GM12878 (cell line): ENCODE measurements around the gene SHF. TPM values are rescaled to one million over a fixed set of nuclear protein-coding genes. Genes with fewer than 3 reads are reported as not detected.

ENCODE experiments used
- ATAC-seq: fragments of 200-7000 bp; cut with Tn5 transposase; 3 replicates; pipeline ENCODE4 v1.9.1; 2020; ENCODE audit warnings: mild to moderate bottlenecking, moderate library complexity
- BruUV-seq: library from RNA; stranded (reverse); fragments of 400-500 nt; replicated peaks from 2 replicates; lab custom pipeline; 2021; lab: Mats Ljungman, UMichigan
- CTCF ChIA-PET: fragments of 300-600 bp; sonication (Branson Sonifier 250); formaldehyde crosslinking; extraction: SDS; loops from one replicate; lab custom pipeline; 2021; ENCODE audit warnings: inconsistent platforms; lab: Yijun Ruan, JAX
- POLR2A ChIA-PET: fragments of 350-600 bp; formaldehyde crosslinking; extraction: SDS; loops from one replicate; lab custom pipeline; 2021; ENCODE audit warnings: inconsistent platforms; lab: Charles Lee
- RAD21 ChIA-PET: fragments of 300-600 bp; sonication (Branson Sonifier 250); formaldehyde crosslinking; loops from one replicate; lab custom pipeline; 2023; ENCODE audit warnings: antibody characterized with exemption; ENCODE audit not compliant: unreplicated experiment; lab: Charles Lee
- SMC1A ChIA-PET: fragments of 300-600 bp; sonication (Branson Sonifier 250); formaldehyde crosslinking; loops from one replicate; lab custom pipeline; 2023; ENCODE audit not compliant: unreplicated experiment, uncharacterized antibody; lab: Charles Lee
- DNase-seq: peaks from one replicate; pipeline ENCODE4 v3.0.0-alpha.2; 2011; ENCODE audit warnings: low read depth, low spot score
- FAIRE-seq: peaks from 3 replicates; lab custom pipeline; 2011; peaks lifted over from hg19 to GRCh38; lab: Jason Lieb, UNC
- H2AFZ ChIP-seq: 2 replicates; pipeline ENCODE4 v1.6.0; 2011; ENCODE audit warnings: low read depth, low read length, control low read depth; ENCODE audit not compliant: control insufficient read depth
- H3K27ac ChIP-seq: 2 replicates; pipeline ENCODE4 v1.5.1; 2011; ENCODE audit warnings: control low read depth; ENCODE audit not compliant: control insufficient read depth, insufficient read depth
- H3K27me3 ChIP-seq, 2 experiments: replicated peaks in 1 of 2; 2 replicates each; pipeline versions ENCODE4 v1.6.0 to v1.6.1; 2011; ENCODE audit warnings: low read length in 1 of 2; ENCODE audit not compliant: control insufficient read depth in 2 of 2, insufficient read depth in 2 of 2
- H3K36me3 ChIP-seq, 2 experiments: 2 replicates each; pipeline ENCODE4 v1.5.1; 2011; ENCODE audit warnings: low read length in 1 of 2; ENCODE audit not compliant: control insufficient read depth in 2 of 2, insufficient read depth in 2 of 2
- H3K4me1 ChIP-seq: 2 replicates; pipeline ENCODE4 v1.6.1; 2011; ENCODE audit warnings: mild to moderate bottlenecking, low read length, moderate library complexity, mixed read lengths; ENCODE audit not compliant: control insufficient read depth, insufficient read depth
- H3K4me2 ChIP-seq: 2 replicates; pipeline ENCODE4 v1.6.0; 2011; ENCODE audit warnings: control low read depth; ENCODE audit not compliant: control insufficient read depth, insufficient read depth
- H3K4me3 ChIP-seq: fragments of 200-600 bp; sonication (generic); 2 replicates; pipeline ENCODE4 v1.5.1; 2016
- H3K79me2 ChIP-seq: 2 replicates; pipeline ENCODE4 v1.6.0; 2011; ENCODE audit warnings: low read length; ENCODE audit not compliant: control insufficient read depth, insufficient read depth
- H3K9ac ChIP-seq: 2 replicates; pipeline ENCODE4 v1.8.0; 2011; ENCODE audit warnings: low read length, control low read depth, mixed read lengths; ENCODE audit not compliant: control insufficient read depth, insufficient read depth
- H3K9me3 ChIP-seq: replicated peaks from 3 replicates; pipeline ENCODE4 v1.5.1; 2011; ENCODE audit warnings: mild to moderate bottlenecking, low read length; ENCODE audit not compliant: control insufficient read depth, insufficient read depth
- H4K20me1 ChIP-seq: 2 replicates; pipeline ENCODE4 v1.6.0; 2011; ENCODE audit not compliant: control insufficient read depth, insufficient read depth
- CHD2 ChIP-seq: IDR thresholded peaks from 2 replicates; pipeline ENCODE4 v1.6.1; 2011; ENCODE audit warnings: low read depth, low read length, improper control_type of control experiment, borderline replicate concordance
- FOS ChIP-seq: IDR thresholded peaks from 3 replicates; pipeline ENCODE4 v1.6.1; 2011; ENCODE audit warnings: borderline replicate concordance; ENCODE audit not compliant: insufficient read length; ENCODE audit errors: extremely low read depth
- FOXK2 ChIP-seq: fragments of 450-650 bp; IDR thresholded peaks from 2 replicates; pipeline ENCODE4 v1.6.1; 2017; ENCODE audit warnings: mild to moderate bottlenecking, moderate library complexity
- HDAC6 ChIP-seq: fragments of 200-600 bp; sonication (generic); IDR thresholded peaks from one replicate; pipeline ENCODE4 v1.8.0; 2017; ENCODE audit warnings: antibody characterized with exemption; ENCODE audit not compliant: unreplicated experiment
- IKZF1 ChIP-seq: fragments of 450-650 bp; conservative IDR thresholded peaks from 2 replicates; pipeline ENCODE4 v1.6.1; 2017; ENCODE audit warnings: antibody characterized with exemption, mild to moderate bottlenecking
- IRF4 ChIP-seq: IDR thresholded peaks from 2 replicates; pipeline ENCODE4 v1.6.1; 2011; ENCODE audit warnings: low read depth, low read length
- LARP7 ChIP-seq: fragments of 450-650 bp; IDR thresholded peaks from 2 replicates; pipeline ENCODE4 v1.6.1; 2017; ENCODE audit warnings: mild to moderate bottlenecking
- MYB ChIP-seq: fragments of 150-350 bp; IDR thresholded peaks from 2 replicates; pipeline ENCODE4 v1.6.1; 2014; ENCODE audit warnings: mild to moderate bottlenecking, low read depth, low read length, borderline replicate concordance
- PAX8 ChIP-seq: fragments of 450-650 bp; IDR thresholded peaks from 2 replicates; pipeline ENCODE4 v1.6.1; 2017; ENCODE audit warnings: mild to moderate bottlenecking, moderate library complexity
- SIN3A ChIP-seq: IDR thresholded peaks from 2 replicates; pipeline ENCODE4 v1.6.1; 2012; ENCODE audit warnings: low read depth, low read length, improper control_type of control experiment
- STAT3 ChIP-seq: IDR thresholded peaks from 2 replicates; pipeline ENCODE4 v1.6.1; 2011; ENCODE audit warnings: low read depth, low read length, improper control_type of control experiment
- TAF1 ChIP-seq: IDR thresholded peaks from 2 replicates; pipeline ENCODE4 v1.6.1; 2011; ENCODE audit warnings: mild to moderate bottlenecking, low read depth, low read length, borderline replicate concordance
- TBL1XR1 ChIP-seq: IDR thresholded peaks from 2 replicates; pipeline ENCODE4 v1.6.1; 2012; ENCODE audit warnings: low read depth, low read length, improper control_type of control experiment
- ZBED1 ChIP-seq: IDR thresholded peaks from 2 replicates; pipeline ENCODE4 v1.6.1; 2016; ENCODE audit warnings: borderline replicate concordance
- WGBS: methylation state at CpG from one replicate; pipeline ENCODE4 v1.1.6; 2016; ENCODE audit warnings: low lambda C conversion rate; ENCODE audit not compliant: insufficient replicate concordance, insufficient coverage; ENCODE audit errors: missing lambda C conversion rate; 5-methylcytosine and 5-hydroxymethylcytosine counted together
- in situ Hi-C: fragments of 300-500 bp; cut with MboI; formaldehyde crosslinking; loops from 9 replicates; pipeline ENCODE4 v1.14.3; 2018; ENCODE audit warnings: mixed read lengths
- intact Hi-C: fragments of 100-400 bp; cut with micrococcal nuclease; formaldehyde crosslinking; loops from one replicate; pipeline ENCODE4 v1.14.2; 2022; ENCODE audit not compliant: unreplicated experiment
- polyA plus RNA-seq, 11 experiments: library from polyadenylated mRNA; depleted of rRNA in 4 of 11; unstranded in 6 of 11; stranded (reverse) in 5 of 11; fragments of >200 nt; fragmentation: Nextera tagmentation in 4 of 11; fragmentation: Illumina TruSeq in 1 of 11; extraction: Ambion mirVana in 4 of 11; extraction: Trizol in 1 of 11; gene quantifications; 1 replicate in 1 of 11; 2 replicates in 10 of 11; pipeline versions ENCODE4 v1.2.1 to v1.2.3, GENCODE V29; 2011 to 2016; ENCODE audit warnings: inconsistent platforms in 2 of 11, missing spikeins in 2 of 11, low read depth in 1 of 11
- total RNA-seq, 4 experiments: library from RNA; depleted of rRNA in 3 of 4; stranded (reverse); fragments of >200 nt in 3 of 4; fragmentation: Illumina TruSeq in 1 of 4; extraction: Trizol in 1 of 4; gene quantifications; 2 replicates each; pipeline versions ENCODE4 v1.2.1 to v1.2.3, GENCODE V29; 2013 to 2021
- TF ChIP-seq, protein P1 (sequence below): IDR thresholded peaks from 2 replicates; pipeline ENCODE4 v1.6.1; 2012; ENCODE audit warnings: low read depth, low read length, improper control_type of control experiment
- TF ChIP-seq, protein P2 (sequence below): fragments of 450-650 bp; IDR thresholded peaks from 2 replicates; pipeline ENCODE4 v1.6.1; 2017; ENCODE audit warnings: antibody characterized with exemption, mild to moderate bottlenecking, moderate library complexity

The SHF gene
- total and polyA plus RNA-seq, 10 of the 15 experiments (the other 5 are each of a cell fraction or from before 2014, with no cell fraction given), result 0.04 to 5.7 (median 1.0) TPM; not detected in 1

DNA sequence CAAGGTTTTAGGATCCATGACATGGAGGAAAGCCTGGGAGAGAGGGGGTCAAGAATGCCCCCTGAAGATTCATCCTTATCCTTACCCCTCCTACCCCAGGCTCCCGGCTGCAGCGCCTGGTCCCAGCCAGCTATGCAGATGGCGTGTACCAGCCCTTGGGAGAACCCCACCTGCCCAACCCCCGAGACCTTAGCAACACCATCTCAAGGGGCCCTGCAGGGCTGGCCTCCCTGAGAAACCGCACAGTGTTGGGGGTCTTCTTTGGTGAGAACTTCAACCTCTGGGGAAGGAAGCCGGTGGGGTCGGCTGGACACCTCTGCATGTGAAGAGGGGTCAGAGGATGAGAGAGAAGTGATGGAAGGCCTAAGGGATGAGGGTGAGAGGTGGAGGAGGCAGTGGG lies 53.7 kb downstream of the SHF start:
- intact Hi-C loops (no loop called here), in situ Hi-C loops (no loop called here)
- no peak overlapping the region for H3K4me2 ChIP-seq
- FAIRE-seq (no peak), ATAC-seq (no peak), DNase-seq (no peak)
- no TSS peak for BruUV-seq
- SMC1A ChIA-PET, result interaction anchor here (1.2 kb wide), 1 partner anchor 10 kb away, joined by 3 read pairs; no protein-coding TSS in a partner anchor
- WGBS, result 57% methylated on average over 7 of the region's 7 CpGs
- no peaks in the 10 kb centered on the region for H3K4me1 ChIP-seq
- H3K36me3 ChIP-seq, result no peaks in the 10 kb centered on the region
- no peak overlapping the region for H3K9ac ChIP-seq
- no peak overlapping the region for H3K4me3 ChIP-seq
- H3K9me3 ChIP-seq, result no peaks in the 10 kb centered on the region
- CTCF ChIA-PET, result interaction anchor here (1.2 to 4.6 kb wide), 3 partner anchors 10 to 70 kb away, joined by 3 to 23 read pairs (median 5); no protein-coding TSS in a partner anchor
- TF ChIP-seq CHD2, result no peak
- no peak for TF ChIP-seq IRF4
- TF ChIP-seq FOXK2, result no peak
- no peak for TF ChIP-seq IKZF1
- TF ChIP-seq FOS, result no peak
- TF ChIP-seq PAX8, result no peak
- no peak for TF ChIP-seq SIN3A
- TF ChIP-seq TBL1XR1, result no peak
- TF ChIP-seq, protein P1, sequence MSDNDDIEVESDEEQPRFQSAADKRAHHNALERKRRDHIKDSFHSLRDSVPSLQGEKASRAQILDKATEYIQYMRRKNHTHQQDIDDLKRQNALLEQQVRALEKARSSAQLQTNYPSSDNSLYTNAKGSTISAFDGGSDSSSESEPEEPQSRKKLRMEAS, result no peak
- TF ChIP-seq MYB, result no peak
- TF ChIP-seq HDAC6, result no peak
- TF ChIP-seq STAT3, result no peak
- TF ChIP-seq, protein P2, sequence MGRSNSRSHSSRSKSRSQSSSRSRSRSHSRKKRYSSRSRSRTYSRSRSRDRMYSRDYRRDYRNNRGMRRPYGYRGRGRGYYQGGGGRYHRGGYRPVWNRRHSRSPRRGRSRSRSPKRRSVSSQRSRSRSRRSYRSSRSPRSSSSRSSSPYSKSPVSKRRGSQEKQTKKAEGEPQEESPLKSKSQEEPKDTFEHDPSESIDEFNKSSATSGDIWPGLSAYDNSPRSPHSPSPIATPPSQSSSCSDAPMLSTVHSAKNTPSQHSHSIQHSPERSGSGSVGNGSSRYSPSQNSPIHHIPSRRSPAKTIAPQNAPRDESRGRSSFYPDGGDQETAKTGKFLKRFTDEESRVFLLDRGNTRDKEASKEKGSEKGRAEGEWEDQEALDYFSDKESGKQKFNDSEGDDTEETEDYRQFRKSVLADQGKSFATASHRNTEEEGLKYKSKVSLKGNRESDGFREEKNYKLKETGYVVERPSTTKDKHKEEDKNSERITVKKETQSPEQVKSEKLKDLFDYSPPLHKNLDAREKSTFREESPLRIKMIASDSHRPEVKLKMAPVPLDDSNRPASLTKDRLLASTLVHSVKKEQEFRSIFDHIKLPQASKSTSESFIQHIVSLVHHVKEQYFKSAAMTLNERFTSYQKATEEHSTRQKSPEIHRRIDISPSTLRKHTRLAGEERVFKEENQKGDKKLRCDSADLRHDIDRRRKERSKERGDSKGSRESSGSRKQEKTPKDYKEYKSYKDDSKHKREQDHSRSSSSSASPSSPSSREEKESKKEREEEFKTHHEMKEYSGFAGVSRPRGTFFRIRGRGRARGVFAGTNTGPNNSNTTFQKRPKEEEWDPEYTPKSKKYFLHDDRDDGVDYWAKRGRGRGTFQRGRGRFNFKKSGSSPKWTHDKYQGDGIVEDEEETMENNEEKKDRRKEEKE, result no peak
- no peak for TF ChIP-seq TAF1
- TF ChIP-seq LARP7, result no peak
- no peak for TF ChIP-seq ZBED1
- no peaks in the 10 kb centered on the region for H3K79me2 ChIP-seq
- no peaks in the 10 kb centered on the region for H4K20me1 ChIP-seq
- H2AFZ ChIP-seq, result no peak overlapping the region
- no peak overlapping the region for H3K27ac ChIP-seq
- peaks cover 5 to 13% of the 10 kb centered on the region in 2 experiments; a peak in 3 of 4 replicates for H3K27me3 ChIP-seq
- POLR2A ChIA-PET, result no interaction called here
- RAD21 ChIA-PET, result interaction anchor here (1.8 kb wide), 1 partner anchor 7 kb away, joined by 5 read pairs; no protein-coding TSS in a partner anchor
